RPMI8226 (cell line): ENCODE data around the gene AKAP7.
"Not testable (repeated sequence)": the region's sequence is repeated elsewhere in the genome, so short reads cannot be mapped to it uniquely, and the experiment has no call there.

ENCODE experiments used
- DNase-seq: peaks from one replicate; pipeline ENCODE4 v3.0.0-alpha.2; 2015

The AKAP7 gene

GRCh38 chr6:131257104-131257503, 121.8 kb downstream of the AKAP7 start:
- no peak for DNase-seq

DNA sequence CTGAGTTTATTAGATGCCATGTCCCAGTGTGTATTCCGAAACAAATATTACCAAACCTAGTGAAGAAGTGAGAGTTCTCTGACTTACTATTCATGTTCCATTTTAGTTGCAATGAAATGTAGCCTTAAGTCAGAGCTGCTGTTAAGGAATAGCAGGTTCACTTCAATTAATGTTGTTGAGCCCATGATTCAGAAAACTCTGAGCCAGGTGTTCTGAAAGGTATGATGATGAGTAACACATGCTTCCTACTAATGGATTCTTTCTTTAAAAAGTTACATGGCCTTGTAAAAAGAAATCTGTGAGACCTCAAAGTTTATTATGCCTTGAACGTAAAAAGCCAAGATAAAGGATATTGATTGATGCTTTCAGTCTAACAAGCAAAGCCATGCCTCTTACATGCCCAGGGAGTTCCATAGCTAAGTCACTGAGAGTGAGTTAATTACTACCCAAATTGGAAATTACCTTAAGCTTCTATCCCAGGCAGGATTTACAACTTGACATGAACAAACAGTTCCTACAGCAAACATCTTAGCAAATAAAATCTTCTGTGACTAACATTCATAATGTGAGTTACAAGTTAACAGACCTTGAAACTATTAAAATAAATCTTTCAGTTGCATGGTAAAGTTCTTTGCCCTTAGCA, 122.9 kb downstream of the AKAP7 start:
- DNase-seq, result no peak

DNA sequence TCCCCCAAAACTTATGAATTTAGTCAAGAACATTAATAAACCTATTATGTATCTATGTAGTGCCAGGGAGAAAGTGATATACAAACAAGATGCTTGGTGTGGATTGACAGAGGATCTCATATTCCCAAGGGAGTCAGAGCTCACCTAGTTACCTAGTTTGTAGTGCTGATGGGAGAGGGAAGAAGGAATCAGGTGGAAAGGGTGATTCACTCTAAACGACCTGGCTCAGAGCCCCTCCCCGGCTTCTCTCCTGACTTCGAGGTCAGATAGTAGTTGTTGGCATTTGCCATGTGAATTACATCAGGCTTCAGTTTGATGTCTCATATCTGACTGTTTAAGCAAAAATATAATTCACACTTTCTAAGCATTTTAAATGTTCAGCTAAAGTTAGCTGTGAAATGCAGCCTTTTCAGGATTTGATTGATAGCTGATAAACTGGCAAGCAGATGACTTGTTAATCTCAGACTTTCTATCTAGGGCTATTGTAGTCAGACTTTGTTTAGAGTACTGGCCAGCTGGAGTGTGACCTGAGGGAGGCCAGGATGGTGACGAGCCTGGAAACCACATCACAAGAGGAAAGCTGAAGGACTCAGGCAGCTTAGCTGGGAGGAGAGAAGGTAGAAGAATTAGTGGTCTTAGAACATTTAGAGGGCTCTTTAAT, 123.7 kb downstream of the AKAP7 start:
- DNase-seq, result no peak

- not testable (repeated sequence) for DNase-seq
Observed at GRCh38 chr6:131260960-131261359, 125.7 kb downstream of the AKAP7 start.

- DNase-seq, result no peak
Observed at GRCh38 chr6:131262060-131262459, 126.8 kb downstream of the AKAP7 start.

- no peak for DNase-seq
Observed at GRCh38 chr6:131265939-131266338, 130.7 kb downstream of the AKAP7 start.

DNA sequence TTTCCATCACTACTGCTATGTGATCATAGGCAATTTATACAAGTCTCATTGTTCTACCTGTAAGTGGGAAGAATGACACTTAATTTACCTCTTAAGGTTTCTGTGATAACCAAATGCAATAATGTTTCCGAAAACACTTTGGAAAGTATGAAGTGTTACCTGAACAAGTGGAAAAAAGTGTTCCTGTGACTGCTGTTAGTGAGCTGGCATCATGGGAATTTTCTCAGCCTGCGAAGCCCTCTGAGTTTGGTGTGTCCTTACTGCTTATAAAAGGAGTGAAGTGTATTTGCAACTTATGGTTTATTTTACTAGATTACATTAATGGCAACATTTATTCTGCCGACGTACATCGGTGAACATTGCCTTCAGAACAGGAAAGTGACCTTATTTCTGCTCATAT, 133.0 kb downstream of the AKAP7 start:
- no peak for DNase-seq

GRCh38 chr6:131269565-131270391, 134.5 kb downstream of the AKAP7 start:
- DNase-seq, result no peak

DNA sequence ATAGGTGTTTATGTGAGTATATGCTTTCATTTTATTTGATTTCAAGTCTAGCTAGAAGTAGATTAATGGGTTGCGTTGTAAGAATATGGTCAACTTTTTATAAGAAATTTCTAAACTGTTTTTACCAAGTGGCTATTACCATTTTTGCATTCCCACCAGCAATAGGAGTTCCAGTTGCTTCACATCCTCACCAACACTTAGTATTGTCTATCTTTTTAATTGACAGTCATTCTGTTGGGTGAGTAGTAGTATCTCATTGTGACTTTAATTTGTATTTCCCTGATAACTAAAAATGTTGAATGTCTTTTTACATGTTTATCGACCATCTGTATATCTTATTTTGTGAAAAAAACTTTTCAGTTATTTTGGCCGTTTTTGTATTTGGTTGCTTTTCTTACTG, 135.3 kb downstream of the AKAP7 start:
- no peak for DNase-seq

- no peak for DNase-seq
Observed at GRCh38 chr6:131275273-131275672, 140.0 kb downstream of the AKAP7 start.

DNA sequence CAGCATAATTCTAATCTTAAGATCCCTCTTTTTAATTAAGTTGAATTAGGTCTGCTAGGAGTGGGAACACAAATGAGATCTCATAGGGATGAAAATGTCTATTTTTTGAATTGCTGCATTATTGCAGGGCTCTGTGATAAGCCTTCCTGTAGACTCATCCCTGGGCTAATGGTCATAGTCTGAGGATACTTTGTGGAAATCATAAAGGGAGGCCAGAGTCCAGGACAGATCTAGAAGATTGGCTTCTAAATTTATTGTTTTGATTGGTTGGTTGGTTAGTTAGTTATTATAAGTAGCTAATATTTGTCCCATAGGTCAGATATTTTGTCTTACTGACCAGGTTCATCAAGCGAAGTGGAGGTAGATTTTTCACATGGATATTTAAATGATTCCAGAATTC, 142.3 kb downstream of the AKAP7 start:
- no peak for DNase-seq

DNA sequence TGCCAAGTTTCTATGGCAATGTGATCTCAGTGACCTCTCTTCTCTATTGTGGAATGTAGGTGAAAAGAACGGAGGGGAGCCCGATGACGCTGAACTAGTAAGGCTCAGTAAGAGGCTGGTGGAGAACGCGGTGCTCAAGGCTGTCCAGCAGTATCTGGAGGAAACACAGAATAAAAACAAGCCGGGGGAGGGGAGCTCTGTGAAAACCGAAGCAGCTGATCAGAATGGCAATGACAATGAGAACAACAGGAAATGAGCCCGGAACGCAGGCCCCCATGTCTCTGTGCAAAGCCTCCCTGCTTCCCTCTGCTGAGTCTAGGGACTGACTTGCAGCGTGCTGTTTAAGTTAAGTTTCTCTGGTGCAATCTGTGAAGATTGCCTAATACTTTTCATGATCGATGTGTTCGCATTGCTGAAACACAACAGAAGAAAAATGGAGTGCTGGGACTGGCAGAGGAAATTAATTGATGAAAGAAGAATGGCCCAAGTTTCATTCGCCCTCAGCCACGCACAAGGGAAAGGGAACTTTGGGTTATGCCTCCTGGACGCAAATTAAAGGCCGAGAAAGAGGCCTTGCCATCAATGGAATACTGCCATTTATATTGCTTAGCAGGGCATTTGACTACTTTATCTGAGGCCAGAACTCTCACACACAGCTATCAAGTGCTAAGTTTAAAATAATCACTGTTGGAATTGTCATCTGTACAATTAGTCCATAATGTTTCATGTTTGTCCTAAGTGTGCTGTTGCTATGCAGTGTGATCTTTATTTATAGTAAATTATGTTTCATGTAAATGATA, 146.4 kb downstream of the AKAP7 start:
- DNase-seq, result no peak

DNA sequence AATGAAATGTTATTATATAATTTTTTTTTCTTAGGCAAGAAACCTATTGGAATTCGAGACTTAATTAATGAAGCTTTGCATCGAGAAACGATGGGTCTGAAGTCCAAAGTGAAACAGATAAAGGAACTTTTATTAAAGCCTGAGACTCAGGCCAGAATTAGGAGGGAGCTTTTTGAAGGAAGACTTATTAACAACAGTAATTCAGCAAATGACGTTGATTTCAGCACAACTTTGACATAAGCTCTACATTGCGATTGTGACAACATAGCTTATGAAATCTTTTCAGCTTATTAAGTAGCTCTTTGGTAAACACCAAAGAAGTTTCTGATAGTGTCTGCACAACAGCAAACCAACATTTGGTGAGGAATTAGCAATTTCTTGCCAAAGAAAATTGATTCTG, 147.1 kb downstream of the AKAP7 start:
- no peak for DNase-seq

GRCh38 chr6:131283466-131284175, 148.4 kb downstream of the AKAP7 start:
- no peak for DNase-seq

GRCh38 chr6:131285548-131285947, 150.3 kb downstream of the AKAP7 start:
- DNase-seq, result no peak

DNA sequence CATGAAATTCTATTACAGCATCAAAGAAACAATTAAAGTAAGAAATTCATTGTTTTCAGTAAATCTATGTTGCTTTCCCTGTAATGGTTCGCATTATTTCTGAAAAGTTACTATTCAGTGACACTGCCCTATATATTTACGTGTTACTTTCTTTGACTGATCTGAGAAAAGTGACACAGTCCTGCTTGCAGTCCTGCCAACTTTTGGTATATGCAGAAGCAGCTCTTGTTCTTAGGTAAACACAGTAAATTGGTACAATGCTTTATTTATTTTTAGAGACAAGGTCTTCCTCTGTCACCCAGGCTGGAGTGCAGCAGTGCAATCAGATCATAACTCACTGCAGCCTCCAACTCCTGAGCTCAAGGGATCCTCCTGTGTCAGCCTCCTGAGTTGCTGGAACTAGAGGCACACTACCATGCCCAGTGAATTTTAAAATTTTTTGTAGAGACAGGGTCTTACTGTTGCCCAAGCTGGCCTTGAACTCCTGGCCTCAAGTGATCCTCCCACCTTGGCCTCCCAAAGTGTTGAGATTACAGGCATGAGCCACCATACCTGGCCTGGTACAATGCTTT, 151.3 kb downstream of the AKAP7 start:
- DNase-seq, result no peak

DNA sequence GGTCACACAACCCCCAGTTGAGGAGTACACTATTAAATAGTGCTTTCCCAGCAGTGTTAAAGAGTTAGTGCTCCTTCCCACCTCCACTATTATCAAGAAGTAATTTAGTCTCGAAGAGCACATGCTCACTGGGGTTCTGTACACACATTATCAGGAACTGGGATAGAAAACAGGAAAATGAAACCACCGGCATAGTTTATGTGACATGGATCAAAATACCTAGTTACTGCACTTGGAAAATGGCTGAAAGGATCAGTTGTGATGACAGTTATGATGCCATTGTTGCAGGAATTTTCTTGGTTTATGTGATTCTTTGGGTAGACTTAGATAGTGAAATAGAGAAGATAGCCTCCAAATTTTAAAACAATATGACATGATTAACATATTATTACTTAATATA, 152.9 kb downstream of the AKAP7 start:
- DNase-seq, result no peak

DNA sequence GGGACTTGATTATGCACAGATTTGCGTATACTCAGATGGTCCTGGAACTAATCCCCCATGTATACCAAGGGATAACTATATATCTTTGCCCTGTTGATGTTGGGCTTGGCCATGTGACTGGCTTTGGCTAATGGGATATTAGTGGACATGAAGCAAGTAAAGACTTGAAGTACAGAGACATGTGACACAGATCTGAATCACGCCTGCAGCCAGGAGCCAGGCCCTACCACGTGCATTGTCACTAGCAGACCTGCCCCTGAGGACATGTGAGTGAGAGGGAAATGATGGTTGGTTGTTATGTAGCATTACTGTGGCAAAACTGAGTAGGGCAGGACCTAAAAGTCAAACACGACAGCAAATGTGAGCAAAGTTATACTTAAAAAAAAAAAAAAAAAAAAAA, 155.7 kb downstream of the AKAP7 start:
- no peak for DNase-seq

DNA sequence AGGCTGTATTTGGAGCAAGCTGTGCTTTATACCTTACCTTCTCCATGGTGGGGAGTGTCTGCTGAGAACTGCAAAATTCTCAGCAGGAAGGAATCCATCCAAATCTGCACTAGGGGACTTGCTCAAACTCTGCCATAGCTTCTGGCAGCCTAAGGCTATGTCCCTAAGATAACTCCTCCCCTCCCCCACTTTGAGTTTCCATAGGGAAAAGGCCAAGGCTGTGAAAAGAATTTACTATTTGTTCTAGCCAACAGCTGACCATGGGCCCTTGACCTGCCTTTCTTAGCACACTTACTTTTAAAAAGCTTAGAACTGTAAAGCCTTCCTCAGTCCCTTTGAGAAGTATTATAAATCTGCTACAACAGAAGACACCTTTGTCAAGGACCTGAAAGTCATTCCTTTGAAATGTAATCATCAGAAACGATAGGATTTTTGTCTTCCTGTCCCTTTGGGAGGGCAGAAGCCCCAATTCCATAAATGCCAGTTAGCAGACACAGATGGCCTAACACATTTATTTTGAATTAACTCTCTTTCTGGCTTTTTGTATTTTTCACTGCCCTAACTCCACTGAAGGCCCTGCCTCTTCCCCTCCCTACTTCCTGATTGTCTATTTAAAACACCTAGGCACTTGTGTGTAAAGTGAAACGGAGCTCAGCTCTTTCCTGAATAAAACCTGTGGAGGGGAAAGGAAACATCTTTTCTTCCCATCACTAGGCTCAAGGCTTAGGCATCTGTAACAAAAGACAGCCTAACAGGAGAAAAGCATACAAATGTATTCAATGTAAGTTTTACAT, 157.1 kb downstream of the AKAP7 start:
- DNase-seq, result no peak

GRCh38 chr6:131293472-131293911, 158.2 kb downstream of the AKAP7 start:
- DNase-seq, result no peak

DNA sequence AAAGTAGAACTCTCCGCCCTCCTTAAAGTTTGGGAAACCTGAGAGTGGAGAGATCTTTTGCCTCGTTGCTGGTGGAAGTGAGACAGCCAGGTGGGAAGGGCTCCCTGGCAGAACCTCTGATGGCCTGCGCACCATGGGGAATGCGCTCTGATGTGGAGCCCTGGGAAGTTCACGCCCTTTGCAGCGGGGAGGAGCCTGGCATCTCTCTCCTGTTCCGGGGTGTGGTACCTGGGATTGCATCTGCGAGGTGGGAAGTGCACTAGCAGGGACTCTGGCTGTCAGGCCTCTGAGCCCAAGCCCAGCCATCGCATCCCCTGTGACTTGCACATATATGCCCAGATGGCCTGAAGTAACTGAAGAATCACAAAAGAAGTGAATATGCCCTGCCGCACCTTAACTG, 159.8 kb downstream of the AKAP7 start:
- no peak for DNase-seq
